K562 (cell line): ENCODE data around the gene ITGB6. TPM values are rescaled to one million over a fixed set of nuclear protein-coding genes. Genes with fewer than 3 reads are reported as not detected.

Experiments used
- ATAC-seq: fragments of 200-7000 bp; cut with Tn5 transposase; 3 replicates; pipeline ENCODE4 v1.9.1; 2020; ENCODE audit warnings: moderate library complexity
- BruUV-seq: library from RNA; stranded (reverse); fragments of 400-500 nt; replicated peaks from 2 replicates; lab custom pipeline; 2021; lab: Mats Ljungman, UMichigan
- CTCF ChIA-PET: fragments of 300-600 bp; formaldehyde crosslinking; extraction: SDS; loops from one replicate; lab custom pipeline; 2021; ENCODE audit warnings: low intra/inter-chr PET ratio; lab: Yijun Ruan, JAX
- POLR2A ChIA-PET: fragments of 300-600, 350-650 bp; sonication (Branson Sonifier 250); formaldehyde crosslinking; extraction: SDS; loops from one replicate; lab custom pipeline; 2021; ENCODE audit warnings: antibody characterized with exemption, inconsistent platforms; lab: Yijun Ruan, JAX
- DNase-seq, 4 experiments: peaks; one replicate each; pipeline versions ENCODE4 v3.0.0 to v3.0.0-alpha.2; 2011 to 2018; ENCODE audit warnings: low spot score in 3 of 4, mixed read lengths in 3 of 4; ENCODE audit errors: extremely low read depth in 1 of 4
- FAIRE-seq: peaks from 2 replicates; lab custom pipeline; 2011; peaks lifted over from hg19 to GRCh38; lab: Jason Lieb, UNC
- H2AFZ ChIP-seq: 2 replicates; pipeline ENCODE4 v1.6.0; 2011; ENCODE audit warnings: low read depth, low read length, control low read depth, inconsistent platforms
- H3K27ac ChIP-seq: fragments of 200-600 bp; 3 replicates; pipeline ENCODE4 v1.8.0; 2011; ENCODE audit warnings: low read depth, mild to moderate bottlenecking, control low read depth, inconsistent platforms, low read length, moderate library complexity, mixed read lengths; ENCODE audit errors: extremely low read depth
- H3K27me3 ChIP-seq, 2 experiments: fragments of 300-600 bp in 1 of 2; 2 replicates in 1 of 2; 3 replicates in 1 of 2; pipeline versions ENCODE4 v1.6.0 to v1.8.0; 2011; ENCODE audit warnings: inconsistent platforms in 2 of 2, low read length in 2 of 2, mild to moderate bottlenecking in 1 of 2, mixed read lengths in 1 of 2, moderate library complexity in 1 of 2; ENCODE audit not compliant: control insufficient read depth in 2 of 2, insufficient read depth in 2 of 2
- H3K36me3 ChIP-seq: fragments of 300-600 bp; 3 replicates; pipeline ENCODE4 v1.8.0; 2011; ENCODE audit warnings: mild to moderate bottlenecking, low read length, inconsistent platforms; ENCODE audit not compliant: control insufficient read depth, insufficient read depth
- H3K4me1 ChIP-seq, 2 experiments: fragments of 200-600 bp in 1 of 2; replicated peaks in 1 of 2; 2 replicates in 1 of 2; 3 replicates in 1 of 2; pipeline versions ENCODE4 v1.5.1 to v1.8.0; 2011; ENCODE audit warnings: inconsistent platforms in 2 of 2, low read length in 2 of 2, mild to moderate bottlenecking in 1 of 2, mixed read lengths in 1 of 2, moderate library complexity in 1 of 2; ENCODE audit not compliant: control insufficient read depth in 2 of 2, insufficient read depth in 2 of 2
- H3K4me2 ChIP-seq: 2 replicates; pipeline ENCODE4 v1.6.1; 2011; ENCODE audit warnings: low read length, control low read depth, inconsistent platforms, mixed read lengths; ENCODE audit not compliant: insufficient read depth
- H3K4me3 ChIP-seq: fragments of 200-600 bp; sonication (generic), shearing (Covaris generic); 2 replicates; pipeline ENCODE4 v1.5.1; 2016; ENCODE audit warnings: control low read depth, inconsistent platforms
- H3K79me2 ChIP-seq: fragments of 200-600 bp; 3 replicates; pipeline ENCODE4 v1.8.0; 2011; ENCODE audit warnings: low read length, inconsistent platforms; ENCODE audit not compliant: control insufficient read depth, insufficient read depth
- H3K9ac ChIP-seq, 2 experiments: 2 replicates each; pipeline versions ENCODE4 v1.6.0 to v1.6.1; 2011; ENCODE audit warnings: low read depth in 2 of 2, low read length in 2 of 2, control low read depth in 1 of 2, inconsistent platforms in 1 of 2, mild to moderate bottlenecking in 1 of 2, mixed read lengths in 1 of 2; ENCODE audit not compliant: insufficient read depth in 1 of 2
- H3K9me1 ChIP-seq: one replicate; pipeline ENCODE4 v1.6.0; 2011; ENCODE audit warnings: inconsistent platforms, mild to moderate bottlenecking, low read length, moderate library complexity; ENCODE audit not compliant: control insufficient read depth, insufficient read depth
- H3K9me3 ChIP-seq: replicated peaks from 2 replicates; pipeline ENCODE4 v1.5.1; 2011; ENCODE audit warnings: low read depth, low read length, inconsistent platforms; ENCODE audit not compliant: control insufficient read depth, insufficient read depth
- H4K20me1 ChIP-seq: replicated peaks from 2 replicates; pipeline ENCODE4 v1.6.1; 2011; ENCODE audit warnings: low read length, inconsistent platforms, mixed read lengths; ENCODE audit not compliant: control insufficient read depth, insufficient read depth
- ARHGAP35 ChIP-seq: fragments of 450-650 bp; IDR thresholded peaks from 2 replicates; pipeline ENCODE4 v1.6.1; 2018; ENCODE audit not compliant: partially characterized antibody
- KHSRP ChIP-seq: fragments of 450-650 bp; IDR thresholded peaks from 2 replicates; pipeline ENCODE4 v1.6.1; 2017
- MCM2 ChIP-seq: fragments of 450-650 bp; IDR thresholded peaks from 2 replicates; pipeline ENCODE4 v1.6.1; 2017; ENCODE audit warnings: low read depth, mild to moderate bottlenecking
- POLR2AphosphoS5 ChIP-seq: IDR thresholded peaks from 2 replicates; pipeline ENCODE4 v1.6.1; 2011; ENCODE audit warnings: mild to moderate bottlenecking, low read depth, low read length, moderate library complexity; ENCODE audit not compliant: control insufficient read depth, insufficient read depth
- POLR3G ChIP-seq: IDR thresholded peaks from 2 replicates; pipeline ENCODE4 v1.6.1; 2011; ENCODE audit not compliant: insufficient read length, insufficient replicate concordance; ENCODE audit errors: extremely low read depth
- SMAD4 ChIP-seq: fragments of 250-450 bp; sonication (Bioruptor Pico); conservative IDR thresholded peaks from 2 replicates; pipeline ENCODE4 v1.8.0; 2021; ENCODE audit warnings: inconsistent platforms, mild to moderate bottlenecking, moderate library complexity
- UBTF ChIP-seq, 2 experiments: IDR thresholded peaks; 2 replicates each; pipeline ENCODE4 v1.6.1; 2012; ENCODE audit warnings: improper control_type of control experiment in 2 of 2, low read depth in 2 of 2, low read length in 2 of 2, borderline replicate concordance in 1 of 2
- ZBTB40 ChIP-seq, 2 experiments: fragments of 450-650 bp in 1 of 2; sonication (generic) in 1 of 2; formaldehyde crosslinking in 1 of 2; IDR thresholded peaks; 2 replicates each; pipeline versions ENCODE4 v1.7.1 to v1.9.0; 2016 to 2022; ENCODE audit warnings: inconsistent platforms in 1 of 2, mild to moderate bottlenecking in 1 of 2, missing genetic modification reagents in 1 of 2
- ZFP1 ChIP-seq: fragments of 450-650 bp; formaldehyde crosslinking; IDR thresholded peaks from 2 replicates; pipeline ENCODE4 v1.4.0; 2020; ENCODE audit warnings: mild to moderate bottlenecking, mixed read lengths
- ZFP36 ChIP-seq: fragments of 150-350 bp; IDR thresholded peaks from 2 replicates; pipeline ENCODE4 v1.6.1; 2018; ENCODE audit warnings: low read length, low read depth; ENCODE audit not compliant: partially characterized antibody
- ZNF551 ChIP-seq: fragments of 250-450 bp; sonication (Bioruptor Pico); IDR thresholded peaks from 2 replicates; pipeline ENCODE4 v1.5.0; 2021; ENCODE audit warnings: mild to moderate bottlenecking, moderate library complexity
- ZNF707 ChIP-seq: fragments of 250-450 bp; sonication (Bioruptor Pico); conservative IDR thresholded peaks from 2 replicates; pipeline ENCODE4 v1.8.0; 2022; ENCODE audit warnings: inconsistent platforms, mild to moderate bottlenecking, moderate library complexity
- WGBS: fragments of 100-300 bp; shearing (Covaris generic); methylation state at CpG from one replicate; pipeline ENCODE4 v1.1.6; 2016; ENCODE audit warnings: low coverage, mixed read lengths; ENCODE audit not compliant: insufficient coverage; ENCODE audit errors: missing lambda C conversion rate; 5-methylcytosine and 5-hydroxymethylcytosine counted together
- in situ Hi-C: fragments of 300-500 bp; cut with MboI; formaldehyde crosslinking; loops from 4 replicates; pipeline ENCODE4 v1.15.0; 2018; ENCODE audit warnings: inconsistent platforms, mixed read lengths
- intact Hi-C: fragments of 100-400 bp; cut with micrococcal nuclease; formaldehyde crosslinking; loops from 2 replicates; pipeline ENCODE4 v1.14.2; 2022
- polyA plus RNA-seq, 8 experiments: library from polyadenylated mRNA; depleted of rRNA in 4 of 8; stranded (reverse) in 5 of 8; unstranded in 3 of 8; fragments of >200 nt; fragmentation: Nextera tagmentation in 2 of 8; fragmentation: Illumina TruSeq in 1 of 8; extraction: Ambion mirVana in 2 of 8; extraction: Trizol in 1 of 8; gene quantifications; 2 replicates each; pipeline versions ENCODE4 v1.2.1 to v1.2.3, GENCODE V29; 2011 to 2014; ENCODE audit warnings: inconsistent platforms in 1 of 8, missing spikeins in 1 of 8
- total RNA-seq, 7 experiments: library from RNA; depleted of rRNA in 6 of 7; stranded (reverse); fragments of >200 nt in 6 of 7; fragmentation: Illumina TruSeq in 2 of 7; extraction: Trizol in 2 of 7; gene quantifications; 2 replicates each; pipeline versions ENCODE4 v1.2.1 to v1.2.3, GENCODE V29; 2011 to 2021; ENCODE audit warnings: low replicate concordance in 1 of 7

The ITGB6 gene
- total and polyA plus RNA-seq, 9 of the 15 experiments (the other 6 are each of a cell fraction or from before 2014, with no cell fraction given), result 0.18 TPM; not detected in 8

- no peaks in the 10 kb centered on the region for H3K4me1 ChIP-seq
- no TSS peak for BruUV-seq
- no peaks in the 10 kb centered on the region for H3K36me3 ChIP-seq
- no peak overlapping the region for H3K9ac ChIP-seq
- TF ChIP-seq ZNF707 (CRISPR knock-in tag), result no peak
- TF ChIP-seq ZNF551 (CRISPR knock-in tag), result no peak
- TF ChIP-seq UBTF (IDR thresholded peaks at IDR 0.05; ENCODE audit: borderline replicate concordance in 1 of 2, low read depth in 2 of 2, low read length in 2 of 2), result no peak
- TF ChIP-seq ARHGAP35, result no peak
- TF ChIP-seq POLR3G, result no peak
- no peak for TF ChIP-seq POLR2AphosphoS5
- TF ChIP-seq ZFP1, result no peak
- TF ChIP-seq ZFP36, result no peak
- no peak for TF ChIP-seq MCM2
- TF ChIP-seq KHSRP, result no peak
- TF ChIP-seq ZBTB40 (IDR thresholded peaks at IDR 0.05), result no peak
- no peak for TF ChIP-seq ZBTB40 (CRISPR knock-in tag; IDR thresholded peaks at IDR 0.05)
- TF ChIP-seq SMAD4 (CRISPR knock-in tag), result no peak
- no peaks in the 10 kb centered on the region for H4K20me1 ChIP-seq
- H3K79me2 ChIP-seq, result no peaks in the 10 kb centered on the region
- H2AFZ ChIP-seq, result no peak overlapping the region
- ChIA-PET CTCF (no interaction called here), POLR2A (interaction anchor here (0.6 to 0.7 kb wide), 2 partner anchors 749 to 901 kb away, joined by 3 read pairs; no protein-coding TSS in a partner anchor)
- no peak overlapping the region for H3K4me2 ChIP-seq
- ATAC-seq, result no peak
- WGBS, result 0% methylated on average over 2 of the region's 2 CpGs
- H3K9me3 ChIP-seq, result no peaks in the 10 kb centered on the region
- no peak for FAIRE-seq
- H3K27ac ChIP-seq, result no peak overlapping the region
- no peaks in the 10 kb centered on the region for H3K9me1 ChIP-seq
- DNase-seq, result no peak
- intact Hi-C loops, result no loop called here
- no peak overlapping the region for H3K4me3 ChIP-seq
- in situ Hi-C loops, result no loop called here
- H3K27me3 ChIP-seq, result no peaks in the 10 kb centered on the region
Observed at GRCh38 chr2:160220026-160220425, 20.0 kb upstream of the ITGB6 start.
